H1 (cell line): Measurements from ENCODE around the gene RNASE11. TPM values are rescaled to one million over a fixed set of nuclear protein-coding genes. Genes with fewer than 3 reads are reported as not detected.

ENCODE experiments used
- CTCF ChIA-PET: fragments of 300-600 bp; sonication (Branson Sonifier 250); formaldehyde crosslinking; loops from one replicate; lab custom pipeline; 2021; ENCODE audit not compliant: partially characterized antibody; lab: Charles Lee
- POLR2A ChIA-PET: fragments of 300-600 bp; sonication (Branson Sonifier 250); formaldehyde crosslinking; loops from one replicate; lab custom pipeline; 2021; ENCODE audit warnings: inconsistent platforms; ENCODE audit not compliant: partially characterized antibody; lab: Charles Lee
- DNase-seq, 2 experiments: peaks; one replicate each; pipeline versions ENCODE4 v3.0.0 to v3.0.0-alpha.2; 2010 to 2022; ENCODE audit warnings: low spot score in 2 of 2, low read depth in 1 of 2, mixed read lengths in 1 of 2
- FAIRE-seq: peaks from 2 replicates; lab custom pipeline; 2011; peaks lifted over from hg19 to GRCh38; lab: Jason Lieb, UNC
- H2AFZ ChIP-seq: 2 replicates; pipeline ENCODE4 v1.8.1; 2012; ENCODE audit warnings: low read length, inconsistent platforms
- H2AK5ac ChIP-seq: 2 replicates; pipeline ENCODE4 v1.6.1; 2013; ENCODE audit warnings: low read depth, low read length
- H2BK120ac ChIP-seq: replicated peaks from 2 replicates; pipeline ENCODE3; 2013; ENCODE audit warnings: low read depth, low read length, inconsistent platforms
- H2BK12ac ChIP-seq: 2 replicates; pipeline ENCODE4 v1.6.1; 2013; ENCODE audit warnings: low read depth, low read length
- H2BK15ac ChIP-seq: 2 replicates; pipeline ENCODE4 v1.6.1; 2013; ENCODE audit warnings: low read length
- H2BK20ac ChIP-seq: 2 replicates; pipeline ENCODE4 v1.6.1; 2013; ENCODE audit warnings: low read length
- H2BK5ac ChIP-seq: 2 replicates; pipeline ENCODE4 v1.6.1; 2013; ENCODE audit warnings: low read depth, low read length
- H3K14ac ChIP-seq: 2 replicates; pipeline ENCODE4 v1.6.1; 2013; ENCODE audit warnings: inconsistent platforms; ENCODE audit not compliant: insufficient read length
- H3K18ac ChIP-seq: 2 replicates; pipeline ENCODE4 v1.6.1; 2013; ENCODE audit warnings: low read length; ENCODE audit errors: extremely low read depth
- H3K23ac ChIP-seq: 2 replicates; pipeline ENCODE4 v1.6.1; 2013; ENCODE audit warnings: inconsistent platforms; ENCODE audit not compliant: insufficient read length
- H3K23me2 ChIP-seq: 2 replicates; pipeline ENCODE4 v1.6.1; 2013; ENCODE audit warnings: low read depth, low read length
- H3K27ac ChIP-seq: 2 replicates; pipeline ENCODE4 v1.6.1; 2011; ENCODE audit warnings: low read depth, low read length, inconsistent platforms
- H3K27me3 ChIP-seq, 4 experiments: replicated peaks in 1 of 4; 1 replicate in 1 of 4; 2 replicates in 3 of 4; pipeline versions ENCODE4 v1.6.1 to v1.8.1; 2011 to 2013; ENCODE audit warnings: low read length in 3 of 4, mild to moderate bottlenecking in 3 of 4, inconsistent platforms in 2 of 4, mixed read lengths in 2 of 4, moderate library complexity in 1 of 4; ENCODE audit not compliant: control insufficient read depth in 3 of 4, insufficient read depth in 3 of 4; ENCODE audit errors: extremely low read depth in 1 of 4
- H3K36me3 ChIP-seq, 4 experiments: 2 replicates each; pipeline versions ENCODE4 v1.6.1 to v1.8.1; 2011 to 2013; ENCODE audit warnings: mild to moderate bottlenecking in 4 of 4, low read length in 3 of 4, moderate library complexity in 2 of 4, control low read depth in 1 of 4, inconsistent platforms in 1 of 4; ENCODE audit not compliant: insufficient read depth in 4 of 4, control insufficient read depth in 2 of 4
- H3K4ac ChIP-seq: replicated peaks from 2 replicates; pipeline ENCODE3; 2013; ENCODE audit warnings: low read length, low read depth, mixed read lengths, inconsistent platforms; ENCODE audit not compliant: insufficient read length
- H3K4me1 ChIP-seq, 4 experiments: replicated peaks in 1 of 4; 1 replicate in 1 of 4; 2 replicates in 3 of 4; pipeline versions ENCODE4 v1.6.1 to v1.8.1; 2011 to 2013; ENCODE audit warnings: low read length in 3 of 4, inconsistent platforms in 2 of 4, mixed read lengths in 1 of 4; ENCODE audit not compliant: insufficient read depth in 4 of 4, control insufficient read depth in 3 of 4
- H3K4me2 ChIP-seq, 2 experiments: 2 replicates each; pipeline versions ENCODE4 v1.6.1 to v1.8.1; 2011 to 2013; ENCODE audit warnings: low read depth in 2 of 2, low read length in 2 of 2, control low read depth in 1 of 2, inconsistent platforms in 1 of 2, mild to moderate bottlenecking in 1 of 2; ENCODE audit not compliant: insufficient read depth in 1 of 2
- H3K4me3 ChIP-seq, 4 experiments: fragments of 200-600, 300-600 bp in 1 of 4; sonication (generic), shearing (Covaris generic), sonication (Bioruptor Twin) in 1 of 4; 2 replicates each; pipeline versions ENCODE4 v1.5.1 to v1.8.1; 2011 to 2016; ENCODE audit warnings: low read length in 4 of 4, low read depth in 3 of 4, control low read depth in 2 of 4, inconsistent platforms in 2 of 4, mild to moderate bottlenecking in 2 of 4, mixed read lengths in 1 of 4, moderate library complexity in 1 of 4; ENCODE audit not compliant: insufficient read depth in 2 of 4; ENCODE audit errors: extremely low read depth in 1 of 4
- H3K56ac ChIP-seq: replicated peaks from 2 replicates; pipeline ENCODE3; 2013; ENCODE audit warnings: low read depth, mild to moderate bottlenecking, mixed read lengths, low read length, inconsistent platforms; ENCODE audit not compliant: insufficient read length
- H3K79me1 ChIP-seq: 2 replicates; pipeline ENCODE4 v1.6.1; 2013; ENCODE audit warnings: low read depth, low read length, control low read depth
- H3K79me2 ChIP-seq, 2 experiments: 2 replicates each; pipeline versions ENCODE4 v1.6.1 to v1.8.1; 2012 to 2013; ENCODE audit warnings: low read length in 2 of 2, mild to moderate bottlenecking in 2 of 2, inconsistent platforms in 1 of 2; ENCODE audit not compliant: insufficient read depth in 2 of 2, control insufficient read depth in 1 of 2
- H3K9ac ChIP-seq, 4 experiments: replicated peaks in 1 of 4; 1 replicate in 1 of 4; 2 replicates in 3 of 4; pipeline versions ENCODE4 v1.6.1 to v1.8.1; 2011 to 2013; ENCODE audit warnings: low read depth in 3 of 4, low read length in 3 of 4, control low read depth in 2 of 4, mild to moderate bottlenecking in 2 of 4, moderate library complexity in 2 of 4, inconsistent platforms in 1 of 4; ENCODE audit errors: extremely low read depth in 1 of 4
- H3K9me3 ChIP-seq, 2 experiments: 2 replicates each; pipeline versions ENCODE4 v1.6.1 to v1.8.1; 2012 to 2013; ENCODE audit warnings: mild to moderate bottlenecking in 2 of 2, moderate library complexity in 2 of 2, control low read depth in 1 of 2, inconsistent platforms in 1 of 2, low read depth in 1 of 2, low read length in 1 of 2, mixed read lengths in 1 of 2; ENCODE audit not compliant: insufficient read depth in 2 of 2
- H4K20me1 ChIP-seq, 2 experiments: replicated peaks in 1 of 2; 2 replicates each; pipeline versions ENCODE3 to v1.8.1; 2011 to 2013; ENCODE audit warnings: inconsistent platforms in 2 of 2, low read length in 2 of 2, mild to moderate bottlenecking in 1 of 2; ENCODE audit not compliant: insufficient read depth in 2 of 2, control insufficient read depth in 1 of 2
- H4K5ac ChIP-seq: 2 replicates; pipeline ENCODE4 v1.6.1; 2013; ENCODE audit warnings: low read length, low read depth, mixed read lengths, inconsistent platforms; ENCODE audit not compliant: insufficient read length
- H4K8ac ChIP-seq: 2 replicates; pipeline ENCODE4 v1.8.0; 2013; ENCODE audit warnings: mild to moderate bottlenecking, moderate library complexity, low read length, inconsistent platforms; ENCODE audit not compliant: insufficient read depth; ENCODE audit errors: extremely low read depth
- H4K91ac ChIP-seq: replicated peaks from 2 replicates; pipeline ENCODE3; 2013; ENCODE audit warnings: low read length, mixed read lengths, inconsistent platforms; ENCODE audit not compliant: insufficient read length
- BACH1 ChIP-seq: IDR thresholded peaks from 2 replicates; pipeline ENCODE4 v1.6.1; 2012; ENCODE audit warnings: low read length, improper control_type of control experiment
- CBX5 ChIP-seq: fragments of 300-800, 300-1000 bp; sonication (generic); IDR thresholded peaks from 2 replicates; pipeline ENCODE4 v1.7.1; 2016; ENCODE audit warnings: antibody characterized with exemption, low read length, low read depth
- CTCF ChIP-seq, 3 experiments: IDR thresholded peaks; 1 replicate in 2 of 3; 2 replicates in 1 of 3; pipeline versions ENCODE4 v1.5.1 to v1.6.1; 2011; ENCODE audit warnings: low read length in 3 of 3, mild to moderate bottlenecking in 3 of 3, inconsistent platforms in 2 of 3, low read depth in 1 of 3, moderate library complexity in 1 of 3; ENCODE audit not compliant: insufficient read depth in 1 of 3; ENCODE audit errors: control extremely low read depth in 1 of 3
- E2F6 ChIP-seq: IDR thresholded peaks from 2 replicates; pipeline ENCODE4 v1.6.1; 2012; ENCODE audit warnings: inconsistent platforms
- JUN ChIP-seq: IDR thresholded peaks from 2 replicates; pipeline ENCODE4 v1.6.1; 2011; ENCODE audit warnings: low read depth, mild to moderate bottlenecking, improper control_type of control experiment, low read length
- NRF1 ChIP-seq: IDR thresholded peaks from 2 replicates; pipeline ENCODE4 v1.6.1; 2011; ENCODE audit warnings: mild to moderate bottlenecking, low read depth, low read length, improper control_type of control experiment
- RNF2 ChIP-seq: fragments of 200-900, 300-1000 bp; sonication (generic); IDR thresholded peaks from 2 replicates; pipeline ENCODE4 v1.7.1; 2016; ENCODE audit warnings: borderline replicate concordance, low read depth, mild to moderate bottlenecking, antibody characterized with exemption, low read length; ENCODE audit not compliant: poor library complexity, severe bottlenecking; ENCODE audit errors: missing control alignments
- RXRA ChIP-seq: IDR thresholded peaks from 2 replicates; pipeline ENCODE4 v1.6.1; 2011; ENCODE audit warnings: low read depth, mild to moderate bottlenecking, low read length, moderate library complexity; ENCODE audit not compliant: insufficient read depth
- SIX5 ChIP-seq: IDR thresholded peaks from 2 replicates; pipeline ENCODE4 v1.6.1; 2011; ENCODE audit warnings: mild to moderate bottlenecking, low read depth, low read length
- SRF ChIP-seq: IDR thresholded peaks from 2 replicates; pipeline ENCODE4 v1.6.1; 2011; ENCODE audit warnings: mild to moderate bottlenecking, low read depth, low read length, moderate library complexity
- WGBS, 2 experiments: shearing (Covaris generic) in 1 of 2; methylation state at CpG; one replicate each; pipeline versions ENCODE4 v1.1.6 to v1.1.7; 2013 to 2015; ENCODE audit warnings: low lambda C conversion rate in 2 of 2, mixed read lengths in 2 of 2, inconsistent platforms in 1 of 2, low coverage in 1 of 2, missing lambda C conversion rate in 1 of 2; ENCODE audit not compliant: insufficient replicate concordance in 2 of 2, insufficient coverage in 1 of 2, insufficient read length in 1 of 2; ENCODE audit errors: extremely low coverage in 1 of 2, missing lambda C conversion rate in 1 of 2; 5-methylcytosine and 5-hydroxymethylcytosine counted together
- polyA plus RNA-seq, 7 experiments: library from polyadenylated mRNA; depleted of rRNA in 3 of 7; stranded (reverse) in 5 of 7; unstranded in 2 of 7; fragments of >200 nt in 5 of 7; fragments of 200-250 nt in 2 of 7; gene quantifications; 1 replicate in 5 of 7; 2 replicates in 1 of 7; 4 replicates in 1 of 7; pipeline versions ENCODE4 v1.2.1 to v1.2.3, GENCODE V29; 2011 to 2013; ENCODE audit warnings: missing spikeins in 2 of 7, mixed read lengths in 2 of 7
- total RNA-seq: library from RNA; stranded (reverse); fragmentation: NEBNext Ultra II Directional; extraction: Animal tissue kit (Norgen Biotek cat#: 25700); gene quantifications from 2 replicates; pipeline ENCODE4 v1.2.1, GENCODE V29; 2021

Gene RNASE11
- total and polyA plus RNA-seq, 2 of the 8 experiments (the other 6 are each of a cell fraction or from before 2014, with no cell fraction given) = not detected

- CTCF ChIA-PET = interaction anchor here (0.6 to 8.9 kb wide), 38 partner anchors 9 to 280 kb away, joined by 3 to 114 read pairs (median 4); partner anchors contain the start of genes APEX1, PNP, RNASE11 and RNASE12
- no peak overlapping the region for H3K18ac ChIP-seq
- no peak for FAIRE-seq
- no peak overlapping the region for H3K4me3 ChIP-seq
- H3K4me1 ChIP-seq = peaks cover 0 to 2% (median 0%) of the 10 kb centered on the region in 4 experiments; a peak in 1 of 7 replicates
- no peaks in the 10 kb centered on the region for H4K20me1 ChIP-seq
- no peaks in the 10 kb centered on the region for H3K27me3 ChIP-seq
- H3K9ac ChIP-seq = no peak overlapping the region
- H3K9me3 ChIP-seq = no peaks in the 10 kb centered on the region
- H2AFZ ChIP-seq = no peak overlapping the region
- DNase-seq = no peak
- H3K79me2 ChIP-seq = no peaks in the 10 kb centered on the region
- H4K91ac ChIP-seq = no peak overlapping the region
- H3K56ac ChIP-seq = no peak overlapping the region
- H3K14ac ChIP-seq = no peak overlapping the region
- no peaks in the 10 kb centered on the region for H3K79me1 ChIP-seq
- no peak overlapping the region for H4K8ac ChIP-seq
- no peak overlapping the region for H2BK120ac ChIP-seq
- WGBS, 2 experiments = 80% methylated on average over 2 of the region's 2 CpGs; no CpG with 5 or more reads in 1 of the 2 experiments
- POLR2A ChIA-PET = interaction anchor here (0.6 to 7.8 kb wide), 6 partner anchors 10 to 301 kb away, joined by 3 to 49 read pairs (median 4); partner anchors contain the start of genes APEX1, OSGEP and PNP
- H3K27ac ChIP-seq = no peak overlapping the region
- no peak overlapping the region for H2BK5ac ChIP-seq
- H2BK15ac ChIP-seq = peak overlapping the region; percentile 83; the same call in 1 of the 2 replicates
- H4K5ac ChIP-seq = no peak overlapping the region
- no peak overlapping the region for H2AK5ac ChIP-seq
- H2BK20ac ChIP-seq = no peak overlapping the region
- H2BK12ac ChIP-seq = peak overlapping the region; percentile 53; the same call in 1 of the 2 replicates
- no peaks in the 10 kb centered on the region for H3K36me3 ChIP-seq
- no peaks in the 10 kb centered on the region for H3K23me2 ChIP-seq
- no peak overlapping the region for H3K4me2 ChIP-seq
- H3K23ac ChIP-seq = no peak overlapping the region
- no peak overlapping the region for H3K4ac ChIP-seq
- no peak for TF ChIP-seq SIX5
- TF ChIP-seq CTCF (IDR thresholded peaks at IDR 0.05; ENCODE audit: control extremely low read depth in 1 of 3, insufficient read depth in 1 of 3, low read depth in 1 of 3, low read length in 3 of 3) = no peak
- no peak for TF ChIP-seq SRF
- TF ChIP-seq E2F6 = no peak
- no peak for TF ChIP-seq RNF2
- no peak for TF ChIP-seq CBX5
- no peak for TF ChIP-seq BACH1
- TF ChIP-seq JUN = no peak
- TF ChIP-seq RXRA = no peak
- no peak for TF ChIP-seq NRF1
These were observed 19.1 kb upstream of the RNASE11 start for GRCh38 chr14:20606902-20607242.
